ENCODE measurements around the gene ICAM5.
A peak's percentile ranks its signal among the peaks of the same experiment; 100 is the strongest.

The ICAM5 gene

DNA sequence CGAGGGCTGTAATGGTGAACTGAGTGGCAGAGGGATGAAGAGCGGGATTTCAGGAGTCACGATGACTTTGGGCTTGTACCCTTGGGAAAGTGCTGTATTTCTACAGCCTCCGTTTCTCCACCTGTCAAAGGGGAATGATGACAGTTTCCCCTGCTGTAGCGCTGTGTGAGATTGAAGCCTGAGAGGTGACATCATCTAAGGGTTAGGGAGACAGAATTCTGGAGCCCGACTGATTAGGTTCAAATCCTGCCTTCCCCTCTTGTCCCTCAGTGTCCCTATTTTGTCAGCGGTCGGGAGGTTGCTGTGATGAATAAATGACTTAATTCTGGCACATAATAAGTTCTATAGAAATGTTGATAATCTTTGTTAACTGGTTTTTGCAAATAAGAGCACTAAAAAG, 37.0 kb upstream of the ICAM5 start:
- TF ChIP-seq, protein P1, sequence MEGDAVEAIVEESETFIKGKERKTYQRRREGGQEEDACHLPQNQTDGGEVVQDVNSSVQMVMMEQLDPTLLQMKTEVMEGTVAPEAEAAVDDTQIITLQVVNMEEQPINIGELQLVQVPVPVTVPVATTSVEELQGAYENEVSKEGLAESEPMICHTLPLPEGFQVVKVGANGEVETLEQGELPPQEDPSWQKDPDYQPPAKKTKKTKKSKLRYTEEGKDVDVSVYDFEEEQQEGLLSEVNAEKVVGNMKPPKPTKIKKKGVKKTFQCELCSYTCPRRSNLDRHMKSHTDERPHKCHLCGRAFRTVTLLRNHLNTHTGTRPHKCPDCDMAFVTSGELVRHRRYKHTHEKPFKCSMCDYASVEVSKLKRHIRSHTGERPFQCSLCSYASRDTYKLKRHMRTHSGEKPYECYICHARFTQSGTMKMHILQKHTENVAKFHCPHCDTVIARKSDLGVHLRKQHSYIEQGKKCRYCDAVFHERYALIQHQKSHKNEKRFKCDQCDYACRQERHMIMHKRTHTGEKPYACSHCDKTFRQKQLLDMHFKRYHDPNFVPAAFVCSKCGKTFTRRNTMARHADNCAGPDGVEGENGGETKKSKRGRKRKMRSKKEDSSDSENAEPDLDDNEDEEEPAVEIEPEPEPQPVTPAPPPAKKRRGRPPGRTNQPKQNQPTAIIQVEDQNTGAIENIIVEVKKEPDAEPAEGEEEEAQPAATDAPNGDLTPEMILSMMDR (conservative IDR thresholded peaks at IDR 0.05; ENCODE audit: low read depth, low read length), result no peak
- peak overlapping the region; percentile 82 for H3K4me3 ChIP-seq (ENCODE audit: low read length)
- no peak for DNase-seq (ENCODE audit: low read depth)

DNA sequence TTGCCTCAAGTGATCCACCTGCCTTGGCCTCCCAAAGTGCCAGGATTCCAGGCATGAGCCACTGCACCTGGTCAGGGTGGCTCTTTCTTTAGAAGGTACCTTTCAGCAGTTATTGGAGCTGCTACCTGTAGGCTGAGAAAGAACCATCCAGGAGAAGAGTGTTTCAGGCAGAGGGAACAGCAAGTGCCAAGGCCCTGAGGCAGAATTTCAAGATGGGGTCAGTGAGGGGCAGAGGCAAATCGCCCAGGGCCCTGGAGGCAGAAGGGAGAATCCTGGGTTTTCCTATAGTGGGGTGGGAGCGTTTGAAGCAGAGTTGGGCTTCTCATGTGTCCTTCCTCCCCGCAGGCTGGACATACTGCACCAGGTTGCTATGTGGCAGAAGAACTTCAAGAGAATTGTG, 35.5 kb upstream of the ICAM5 start:
- no peak for DNase-seq (ENCODE audit: low read depth)
- TF ChIP-seq, protein P1 (conservative IDR thresholded peaks at IDR 0.05; ENCODE audit: low read depth, low read length), result no peak
- H3K4me3 ChIP-seq (ENCODE audit: low read length), result no peak overlapping the region

DNA sequence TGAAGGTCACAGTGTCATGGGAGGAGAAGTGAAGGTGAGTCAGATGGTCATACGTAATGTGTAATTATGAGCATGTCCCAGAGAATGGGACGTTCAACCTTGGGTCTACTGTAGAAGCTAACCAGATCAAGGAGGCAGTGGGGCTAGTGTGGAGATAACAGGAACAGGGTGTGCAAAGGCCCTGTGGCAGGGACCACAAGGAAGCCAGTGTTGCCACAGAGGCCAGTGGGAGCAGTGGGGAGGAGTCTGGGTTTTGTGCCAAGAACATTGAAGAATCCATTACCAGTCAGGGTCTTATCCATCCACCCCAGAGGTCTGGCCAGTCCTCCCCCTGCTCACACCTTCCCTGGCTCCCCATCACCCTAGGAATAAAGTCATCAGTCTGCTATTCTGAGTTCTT, 34.4 kb upstream of the ICAM5 start:
- DNase-seq (ENCODE audit: low read depth), result no peak
- TF ChIP-seq, protein P1 (conservative IDR thresholded peaks at IDR 0.05; ENCODE audit: low read depth, low read length), result no peak
- H3K4me3 ChIP-seq (ENCODE audit: low read length), result no peak overlapping the region

DNA sequence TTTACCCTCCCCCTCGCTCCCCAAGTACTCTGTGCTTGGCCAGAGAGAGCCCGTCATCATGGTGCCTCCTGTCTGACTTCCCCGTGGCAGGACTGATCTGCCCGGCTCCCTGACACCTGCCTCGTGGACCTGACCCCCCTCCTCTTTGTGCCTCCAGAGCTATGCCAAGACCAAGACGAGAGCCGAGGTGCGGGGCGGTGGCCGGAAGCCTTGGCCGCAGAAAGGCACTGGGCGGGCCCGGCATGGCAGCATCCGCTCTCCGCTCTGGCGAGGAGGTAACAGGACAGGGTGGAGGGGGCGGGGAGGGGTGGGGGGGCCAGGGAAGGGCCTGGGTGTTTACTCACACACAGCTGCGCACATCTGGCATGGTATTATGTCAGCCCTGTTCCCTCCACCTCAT, 33.2 kb upstream of the ICAM5 start:
- TF ChIP-seq, protein P1 (conservative IDR thresholded peaks at IDR 0.05; ENCODE audit: low read depth, low read length), result no peak
- DNase-seq (ENCODE audit: low read depth), result no peak

DNA sequence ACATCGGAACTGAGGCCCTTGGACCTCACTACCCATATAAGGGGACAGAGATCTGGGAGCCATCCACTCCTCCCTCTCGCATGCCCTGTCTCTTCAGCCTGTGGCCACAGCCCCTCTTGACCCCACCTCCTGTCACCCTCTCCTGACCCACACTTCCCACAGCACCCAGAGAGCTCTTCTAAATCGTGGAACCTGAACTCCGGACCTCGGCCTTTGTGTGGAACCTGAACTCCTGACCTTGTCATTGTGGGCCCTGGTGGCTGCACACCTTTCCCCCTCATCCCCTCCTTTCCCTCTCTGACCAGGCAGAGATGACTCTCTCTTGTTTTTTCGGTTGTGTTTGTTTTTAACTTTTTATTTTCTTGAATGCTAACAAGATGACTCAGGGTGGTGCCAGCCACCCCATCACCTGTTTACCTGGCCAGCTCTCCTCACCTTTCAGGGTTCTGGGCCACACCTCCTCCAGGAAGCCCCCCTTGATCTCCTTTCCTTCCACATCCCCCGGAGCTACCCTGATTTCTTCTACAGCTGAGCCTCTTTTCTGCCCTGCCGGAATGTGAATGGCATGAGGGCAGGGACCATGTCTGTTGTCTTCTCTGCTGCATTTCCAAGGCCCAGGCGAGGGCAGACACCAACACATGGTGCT, 32.7 kb upstream of the ICAM5 start:
- no peak for DNase-seq (ENCODE audit: low read depth)
- TF ChIP-seq, protein P1 (conservative IDR thresholded peaks at IDR 0.05; ENCODE audit: low read depth, low read length), result no peak
- H3K4me3 ChIP-seq (ENCODE audit: low read length), result no peak overlapping the region

More for the DNA sequence above, 33.2 kb upstream of the ICAM5 start:
- no peak overlapping the region for H3K4me3 ChIP-seq (ENCODE audit: low read length)

DNA sequence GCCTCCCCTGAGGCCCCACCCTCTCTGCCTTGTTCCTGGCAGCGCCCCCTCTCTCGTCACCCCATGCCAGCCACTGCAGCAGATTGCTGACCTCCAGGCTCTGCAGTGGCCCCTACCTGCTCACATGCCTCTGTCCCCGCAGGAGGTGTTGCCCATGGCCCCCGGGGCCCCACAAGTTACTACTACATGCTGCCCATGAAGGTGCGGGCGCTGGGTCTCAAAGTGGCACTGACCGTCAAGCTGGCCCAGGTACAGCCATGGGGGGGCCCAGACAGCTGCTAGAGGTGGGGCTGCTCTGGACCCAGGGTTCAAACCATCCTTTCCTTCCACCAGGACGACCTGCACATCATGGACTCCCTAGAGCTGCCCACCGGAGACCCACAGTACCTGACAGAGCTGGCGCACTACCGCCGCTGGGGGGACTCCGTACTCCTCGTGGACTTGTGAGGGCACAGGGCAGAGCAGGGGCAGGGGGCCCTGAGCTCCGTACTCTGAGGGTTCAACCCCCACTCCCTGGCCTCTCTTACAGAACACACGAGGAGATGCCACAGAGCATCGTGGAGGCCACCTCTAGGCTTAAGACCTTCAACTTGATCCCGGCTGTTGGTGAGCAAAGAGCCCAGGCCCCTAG, 31.6 kb upstream of the ICAM5 start:
- no peak for DNase-seq (ENCODE audit: low read depth)
- TF ChIP-seq, protein P1 (conservative IDR thresholded peaks at IDR 0.05; ENCODE audit: low read depth, low read length), result no peak
- H3K4me3 ChIP-seq (ENCODE audit: low read length), result no peak overlapping the region

Data from retinal pigment epithelial cell (primary cell).